Neural cell (in vitro differentiated cells): ENCODE measurements around the gene VBP1. TPM values are rescaled to one million over a fixed set of nuclear protein-coding genes. Genes with fewer than 3 reads are reported as not detected.
"Not testable (repeated sequence)": the region's sequence is repeated elsewhere in the genome, so short reads cannot be mapped to it uniquely, and the experiment has no call there.

ENCODE experiments used
- H2AFZ ChIP-seq: fragments of 200-600, 300-800 bp; sonication (generic), shearing (Covaris generic); 2 replicates; pipeline ENCODE4 v1.6.0; 2014; ENCODE audit warnings: low read depth, mild to moderate bottlenecking, antibody characterized with exemption, low read length, moderate library complexity
- H3F3A ChIP-seq: fragments of 200-600 bp; shearing (Covaris generic); 2 replicates; pipeline ENCODE4 v1.6.1; 2016; ENCODE audit warnings: mild to moderate bottlenecking, moderate library complexity, mixed read lengths, antibody characterized with exemption, low read length; ENCODE audit not compliant: insufficient read depth, poor library complexity, severe bottlenecking
- H3K27ac ChIP-seq: fragments of 200-600, 300-800 bp; sonication (generic), shearing (Covaris generic); 2 replicates; pipeline ENCODE4 v1.5.1; 2014; ENCODE audit warnings: mild to moderate bottlenecking, low read length, moderate library complexity
- H3K27me3 ChIP-seq: fragments of 300-800, 200-600 bp; sonication (generic), shearing (Covaris generic); 2 replicates; pipeline ENCODE4 v1.6.0; 2014; ENCODE audit warnings: mild to moderate bottlenecking, low read depth, low read length, moderate library complexity; ENCODE audit not compliant: insufficient read depth
- H3K36me3 ChIP-seq: fragments of 300-800, 200-600 bp; sonication (generic), shearing (Covaris generic); 2 replicates; pipeline ENCODE4 v1.5.1; 2014; ENCODE audit warnings: mild to moderate bottlenecking, antibody characterized with exemption, low read length, moderate library complexity; ENCODE audit not compliant: insufficient read depth
- H3K4me2 ChIP-seq: fragments of 300-800, 200-600 bp; sonication (generic), shearing (Covaris generic); 2 replicates; pipeline ENCODE4 v1.6.0; 2014; ENCODE audit warnings: mild to moderate bottlenecking, low read length
- H3K4me3 ChIP-seq: fragments of 300-800, 200-600 bp; sonication (generic), shearing (Covaris generic); 2 replicates; pipeline ENCODE4 v1.5.1; 2014; ENCODE audit warnings: mild to moderate bottlenecking, low read length, moderate library complexity
- H3K79me2 ChIP-seq: fragments of 200-600 bp; shearing (Covaris generic); replicated peaks from 2 replicates; pipeline ENCODE4 v1.6.0; 2014; ENCODE audit warnings: mild to moderate bottlenecking, low read length, moderate library complexity; ENCODE audit not compliant: insufficient read depth
- H3K9ac ChIP-seq: fragments of 300-800, 200-600 bp; sonication (generic), shearing (Covaris generic); 2 replicates; pipeline ENCODE4 v1.6.1; 2016; ENCODE audit warnings: mild to moderate bottlenecking, low read length, mixed read lengths
- H3K9me2 ChIP-seq: fragments of 200-600 bp; shearing (Covaris generic); 2 replicates; pipeline ENCODE4 v1.6.1; 2016; ENCODE audit warnings: mild to moderate bottlenecking, low read length, mixed read lengths; ENCODE audit not compliant: insufficient read depth
- H3K9me3 ChIP-seq: fragments of 200-600, 300-800 bp; sonication (generic), shearing (Covaris generic); 2 replicates; pipeline ENCODE4 v1.6.1; 2016; ENCODE audit warnings: mild to moderate bottlenecking, mixed run types, low read length, moderate library complexity, mixed read lengths
- H4K20me1 ChIP-seq: fragments of 200-600 bp; shearing (Covaris generic); 2 replicates; pipeline ENCODE4 v1.6.1; 2016; ENCODE audit warnings: mild to moderate bottlenecking, mixed run types; ENCODE audit not compliant: insufficient read depth
- CTCF ChIP-seq: fragments of 450-650 bp; IDR thresholded peaks from 2 replicates; pipeline ENCODE4 v1.5.1; 2014; ENCODE audit warnings: antibody characterized with exemption, mild to moderate bottlenecking, moderate library complexity; ENCODE audit not compliant: poor library complexity, severe bottlenecking
- EP300 ChIP-seq: fragments of 450-650 bp; conservative IDR thresholded peaks from 2 replicates; pipeline ENCODE4 v1.6.1; 2014; ENCODE audit warnings: antibody characterized with exemption, mild to moderate bottlenecking, moderate library complexity; ENCODE audit not compliant: poor library complexity, severe bottlenecking
- EZH2 ChIP-seq: fragments of 200-600, 300-800 bp; shearing (Covaris generic), sonication (generic); IDR thresholded peaks from 2 replicates; pipeline ENCODE4 v1.6.1; 2014; ENCODE audit warnings: antibody characterized with exemption, low read length, borderline replicate concordance, mild to moderate bottlenecking; ENCODE audit not compliant: insufficient read depth, poor library complexity, severe bottlenecking
- MXI1 ChIP-seq: fragments of 450-650 bp; conservative IDR thresholded peaks from 2 replicates; pipeline ENCODE4 v1.6.1; 2014; ENCODE audit warnings: antibody characterized with exemption, mild to moderate bottlenecking; ENCODE audit not compliant: poor library complexity, severe bottlenecking
- POLR2AphosphoS5 ChIP-seq: IDR thresholded peaks from 2 replicates; pipeline ENCODE4 v1.6.1; 2012
- RAD21 ChIP-seq: fragments of 450-650 bp; conservative IDR thresholded peaks from 2 replicates; pipeline ENCODE4 v1.6.1; 2014; ENCODE audit warnings: antibody characterized with exemption, mild to moderate bottlenecking, moderate library complexity
- REST ChIP-seq: IDR thresholded peaks from 2 replicates; pipeline ENCODE4 v1.6.1; 2012; ENCODE audit warnings: borderline replicate concordance
- SMC3 ChIP-seq: fragments of 450-650 bp; conservative IDR thresholded peaks from 2 replicates; pipeline ENCODE4 v1.6.1; 2014; ENCODE audit warnings: antibody characterized with exemption, mild to moderate bottlenecking, moderate library complexity; ENCODE audit not compliant: poor library complexity
- TAF1 ChIP-seq: IDR thresholded peaks from 2 replicates; pipeline ENCODE4 v1.6.1; 2012; ENCODE audit warnings: low read depth
- polyA plus RNA-seq: library from polyadenylated mRNA; depleted of rRNA; stranded (reverse); fragments of >200 nt; gene quantifications from 2 replicates; pipeline ENCODE4 v1.2.3, GENCODE V29; 2014

The VBP1 gene
- polyA plus RNA-seq, 1 donor from 2014 or later, result 369 TPM

- H3K9ac ChIP-seq, result no peak overlapping the region
- H3K79me2 ChIP-seq, result peaks cover 35% of the 10 kb centered on the region
- no peaks in the 10 kb centered on the region for H3K9me2 ChIP-seq
- H2AFZ ChIP-seq, result no peak overlapping the region
- no peaks in the 10 kb centered on the region for H3K9me3 ChIP-seq
- no peaks in the 10 kb centered on the region for H3K27me3 ChIP-seq
- no peaks in the 10 kb centered on the region for H4K20me1 ChIP-seq
- TF ChIP-seq CTCF (no peak), EZH2 (no peak), REST (no peak), POLR2AphosphoS5 (no peak), MXI1 (no peak), TAF1 (no peak), RAD21 (no peak), SMC3 (no peak), EP300 (no peak)
- no peaks in the 10 kb centered on the region for H3F3A ChIP-seq
- no peak overlapping the region for H3K4me2 ChIP-seq
- H3K4me3 ChIP-seq, result peak overlapping the region; percentile 73
- no peaks in the 10 kb centered on the region for H3K36me3 ChIP-seq
- no peak overlapping the region for H3K27ac ChIP-seq
Observed at GRCh38 chrX:155218777-155219176, 2.5 kb downstream of the VBP1 start.

GRCh38 chrX:155221351-155221750 is 5.1 kb downstream of the VBP1 start:
- no peaks in the 10 kb centered on the region for H3K9me3 ChIP-seq
- H3K9me2 ChIP-seq, result no peaks in the 10 kb centered on the region
- no peak overlapping the region for H2AFZ ChIP-seq
- no peak overlapping the region for H3K4me3 ChIP-seq
- no peaks in the 10 kb centered on the region for H3K27me3 ChIP-seq
- H3K79me2 ChIP-seq, result peaks cover 35% of the 10 kb centered on the region
- no peaks in the 10 kb centered on the region for H4K20me1 ChIP-seq
- no peak for TF ChIP-seq POLR2AphosphoS5
- no peak for TF ChIP-seq SMC3
- TF ChIP-seq RAD21, result no peak
- no peak for TF ChIP-seq CTCF
- TF ChIP-seq REST, result no peak
- no peak for TF ChIP-seq EZH2
- TF ChIP-seq MXI1, result no peak
- TF ChIP-seq EP300, result no peak
- no peak for TF ChIP-seq TAF1
- H3F3A ChIP-seq, result no peaks in the 10 kb centered on the region
- no peak overlapping the region for H3K4me2 ChIP-seq
- no peak overlapping the region for H3K9ac ChIP-seq
- H3K27ac ChIP-seq, result no peak overlapping the region
- no peaks in the 10 kb centered on the region for H3K36me3 ChIP-seq

- not testable (repeated sequence) for H3K4me3 ChIP-seq, H3K36me3 ChIP-seq, H3K9me2 ChIP-seq, H4K20me1 ChIP-seq, H3K27ac ChIP-seq, H3K4me2 ChIP-seq, H3K9me3 ChIP-seq, H3K27me3 ChIP-seq, H3K9ac ChIP-seq, H2AFZ ChIP-seq, H3F3A ChIP-seq
- H3K79me2 ChIP-seq, result peaks cover 20% of the 10 kb centered on the region
Observed at GRCh38 chrX:155223746-155224145, 7.5 kb downstream of the VBP1 start.
